K562 (cell line): Measurements from ENCODE around the gene APOA1. TPM values are rescaled to one million over a fixed set of nuclear protein-coding genes. Genes with fewer than 3 reads are reported as not detected.

Experiments
- ADNP ChIP-seq: fragments of 200-800 bp; sonication (Bioruptor generic); IDR thresholded peaks from 2 replicates; pipeline ENCODE4 v1.6.1; 2016; ENCODE audit warnings: missing genetic modification characterization, missing compliant biosample characterization
- CCAR2 ChIP-seq: fragments of 200-400 bp; formaldehyde crosslinking; IDR thresholded peaks from 2 replicates; pipeline ENCODE4 v1.6.1; 2017; ENCODE audit warnings: mild to moderate bottlenecking, low read depth, low read length
- HDGF ChIP-seq: fragments of 450-650 bp; IDR thresholded peaks from 2 replicates; pipeline ENCODE4 v1.6.1; 2016
- KDM2B ChIP-seq: fragments of 250-450 bp; sonication (Bioruptor Pico); IDR thresholded peaks from 2 replicates; pipeline ENCODE4 v1.8.0; 2021; ENCODE audit warnings: mild to moderate bottlenecking, moderate library complexity
- NONO ChIP-seq, 2 experiments: fragments of 200-400 bp in 1 of 2; fragments of 450-650 bp in 1 of 2; formaldehyde crosslinking in 1 of 2; IDR thresholded peaks; 2 replicates each; pipeline ENCODE4 v1.6.1; 2017; ENCODE audit warnings: low read depth in 2 of 2, mild to moderate bottlenecking in 2 of 2, moderate library complexity in 2 of 2, low read length in 1 of 2
- POLR3G ChIP-seq: IDR thresholded peaks from 2 replicates; pipeline ENCODE4 v1.6.1; 2011; ENCODE audit not compliant: insufficient read length, insufficient replicate concordance; ENCODE audit errors: extremely low read depth
- RAD21 ChIP-seq, 2 experiments: fragments of 250-450 bp in 1 of 2; fragments of 450-650 bp in 1 of 2; sonication (Bioruptor Pico) in 1 of 2; formaldehyde crosslinking in 1 of 2; IDR thresholded peaks in 1 of 2; conservative IDR thresholded peaks in 1 of 2; 2 replicates each; pipeline versions ENCODE4 v1.4.0 to v1.8.0; 2020 to 2022; ENCODE audit warnings: mild to moderate bottlenecking in 2 of 2, moderate library complexity in 1 of 2
- RERE ChIP-seq: sonication (generic); formaldehyde crosslinking; IDR thresholded peaks from 2 replicates; pipeline ENCODE4 v1.8.0; 2023; ENCODE audit warnings: missing genetic modification reagents, mild to moderate bottlenecking, borderline replicate concordance
- ZNF124 ChIP-seq: sonication (generic); formaldehyde crosslinking; IDR thresholded peaks from 2 replicates; pipeline ENCODE4 v1.8.1; 2022; ENCODE audit warnings: missing genetic modification reagents
- ZNF24 ChIP-seq: fragments of 450-650 bp; IDR thresholded peaks from 2 replicates; pipeline ENCODE4 v1.6.1; 2016
- ZNF354B ChIP-seq: fragments of 250-450 bp; sonication (Bioruptor Pico); IDR thresholded peaks from 2 replicates; pipeline ENCODE4 v1.4.0; 2020
- ZNF507 ChIP-seq: conservative IDR thresholded peaks from 2 replicates; pipeline ENCODE4 v1.6.1; 2017; ENCODE audit warnings: missing genetic modification characterization, missing compliant biosample characterization
- polyA plus RNA-seq, 8 experiments: library from polyadenylated mRNA; depleted of rRNA in 4 of 8; stranded (reverse) in 5 of 8; unstranded in 3 of 8; fragments of >200 nt; fragmentation: Nextera tagmentation in 2 of 8; fragmentation: Illumina TruSeq in 1 of 8; extraction: Ambion mirVana in 2 of 8; extraction: Trizol in 1 of 8; gene quantifications; 2 replicates each; pipeline versions ENCODE4 v1.2.1 to v1.2.3, GENCODE V29; 2011 to 2014; ENCODE audit warnings: inconsistent platforms in 1 of 8, missing spikeins in 1 of 8
- total RNA-seq, 7 experiments: library from RNA; depleted of rRNA in 6 of 7; stranded (reverse); fragments of >200 nt in 6 of 7; fragmentation: Illumina TruSeq in 2 of 7; extraction: Trizol in 2 of 7; gene quantifications; 2 replicates each; pipeline versions ENCODE4 v1.2.1 to v1.2.3, GENCODE V29; 2011 to 2021; ENCODE audit warnings: low replicate concordance in 1 of 7
- TF ChIP-seq, protein P1 (sequence below): fragments of 200-400 bp; formaldehyde crosslinking; IDR thresholded peaks from 2 replicates; pipeline ENCODE4 v1.6.1; 2017; ENCODE audit warnings: mild to moderate bottlenecking, low read depth, low read length, moderate library complexity
- TF ChIP-seq, protein P2 (sequence below), 3 experiments: IDR thresholded peaks in 2 of 3; conservative IDR thresholded peaks in 1 of 3; 2 replicates each; pipeline ENCODE4 v1.5.1; 2011 to 2012; ENCODE audit warnings: low read length in 3 of 3, mild to moderate bottlenecking in 3 of 3, control low read depth in 2 of 3, improper control_type of control experiment in 1 of 3, inconsistent platforms in 1 of 3, low read depth in 1 of 3, mixed read lengths in 1 of 3, moderate library complexity in 1 of 3; ENCODE audit not compliant: insufficient read depth in 2 of 3

APOA1 gene
- total and polyA plus RNA-seq, 9 of the 15 experiments (the other 6 are each of a cell fraction or from before 2014, with no cell fraction given): 1.8 TPM; not detected in 8

- TF ChIP-seq, protein P1, sequence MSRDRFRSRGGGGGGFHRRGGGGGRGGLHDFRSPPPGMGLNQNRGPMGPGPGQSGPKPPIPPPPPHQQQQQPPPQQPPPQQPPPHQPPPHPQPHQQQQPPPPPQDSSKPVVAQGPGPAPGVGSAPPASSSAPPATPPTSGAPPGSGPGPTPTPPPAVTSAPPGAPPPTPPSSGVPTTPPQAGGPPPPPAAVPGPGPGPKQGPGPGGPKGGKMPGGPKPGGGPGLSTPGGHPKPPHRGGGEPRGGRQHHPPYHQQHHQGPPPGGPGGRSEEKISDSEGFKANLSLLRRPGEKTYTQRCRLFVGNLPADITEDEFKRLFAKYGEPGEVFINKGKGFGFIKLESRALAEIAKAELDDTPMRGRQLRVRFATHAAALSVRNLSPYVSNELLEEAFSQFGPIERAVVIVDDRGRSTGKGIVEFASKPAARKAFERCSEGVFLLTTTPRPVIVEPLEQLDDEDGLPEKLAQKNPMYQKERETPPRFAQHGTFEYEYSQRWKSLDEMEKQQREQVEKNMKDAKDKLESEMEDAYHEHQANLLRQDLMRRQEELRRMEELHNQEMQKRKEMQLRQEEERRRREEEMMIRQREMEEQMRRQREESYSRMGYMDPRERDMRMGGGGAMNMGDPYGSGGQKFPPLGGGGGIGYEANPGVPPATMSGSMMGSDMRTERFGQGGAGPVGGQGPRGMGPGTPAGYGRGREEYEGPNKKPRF: no peak
- TF ChIP-seq ZNF354B (CRISPR knock-in tag) (no peak), ZNF124 (CRISPR knock-in tag) (no peak), CCAR2 (no peak), ZNF507 (tag) (no peak), HDGF (no peak), ADNP (tag) (no peak), RAD21 (CRISPR knock-in tag; conservative IDR thresholded peaks at IDR 0.05 in 1 of 2, IDR thresholded peaks at IDR 0.05 in 1 of 2) (peak in 1 of 2 experiments; percentile 42; a peak in 2 of 4 replicates), ZNF24 (no peak), RERE (CRISPR knock-in tag) (no peak), NONO (IDR thresholded peaks at IDR 0.05; ENCODE audit: low read depth in 2 of 2, low read length in 1 of 2) (no peak), POLR3G (no peak), KDM2B (CRISPR knock-in tag) (no peak)
- TF ChIP-seq, protein P2, sequence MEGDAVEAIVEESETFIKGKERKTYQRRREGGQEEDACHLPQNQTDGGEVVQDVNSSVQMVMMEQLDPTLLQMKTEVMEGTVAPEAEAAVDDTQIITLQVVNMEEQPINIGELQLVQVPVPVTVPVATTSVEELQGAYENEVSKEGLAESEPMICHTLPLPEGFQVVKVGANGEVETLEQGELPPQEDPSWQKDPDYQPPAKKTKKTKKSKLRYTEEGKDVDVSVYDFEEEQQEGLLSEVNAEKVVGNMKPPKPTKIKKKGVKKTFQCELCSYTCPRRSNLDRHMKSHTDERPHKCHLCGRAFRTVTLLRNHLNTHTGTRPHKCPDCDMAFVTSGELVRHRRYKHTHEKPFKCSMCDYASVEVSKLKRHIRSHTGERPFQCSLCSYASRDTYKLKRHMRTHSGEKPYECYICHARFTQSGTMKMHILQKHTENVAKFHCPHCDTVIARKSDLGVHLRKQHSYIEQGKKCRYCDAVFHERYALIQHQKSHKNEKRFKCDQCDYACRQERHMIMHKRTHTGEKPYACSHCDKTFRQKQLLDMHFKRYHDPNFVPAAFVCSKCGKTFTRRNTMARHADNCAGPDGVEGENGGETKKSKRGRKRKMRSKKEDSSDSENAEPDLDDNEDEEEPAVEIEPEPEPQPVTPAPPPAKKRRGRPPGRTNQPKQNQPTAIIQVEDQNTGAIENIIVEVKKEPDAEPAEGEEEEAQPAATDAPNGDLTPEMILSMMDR (IDR thresholded peaks at IDR 0.05 in 2 of 3, conservative IDR thresholded peaks at IDR 0.05 in 1 of 3; ENCODE audit: insufficient read depth in 2 of 3, low read depth in 1 of 3, low read length in 3 of 3): peak; percentile 36 to 48 (median 38); a peak in 5 of 6 replicates
These were observed 2.9 kb upstream of the APOA1 start (continued) for GRCh38 chr11:116840224-116840745.
